DND-41 (cell line): Measurements from ENCODE around the gene NFIA.

Experiments used
- ATAC-seq: fragments of 200-7000 bp; cut with Tn5 transposase; 3 replicates; pipeline ENCODE4 v1.9.1; 2021; ENCODE audit warnings: low read depth; ENCODE audit not compliant: insufficient read depth
- DNase-seq: peaks from one replicate; pipeline ENCODE4 v3.0.0-alpha.2; 2020
- H2AFZ ChIP-seq: 2 replicates; pipeline ENCODE4 v1.6.0; 2012; ENCODE audit warnings: low read depth, low read length
- H3K27ac ChIP-seq: 2 replicates; pipeline ENCODE4 v1.5.1; 2012; ENCODE audit warnings: low read length, inconsistent platforms
- H3K27me3 ChIP-seq: fragments of 200-600 bp; sonication (generic); 2 replicates; pipeline ENCODE4 v1.6.0; 2012; ENCODE audit warnings: low read length, mild to moderate bottlenecking, inconsistent platforms; ENCODE audit not compliant: insufficient read depth, poor library complexity
- H3K36me3 ChIP-seq: 2 replicates; pipeline ENCODE4 v1.5.1; 2012; ENCODE audit warnings: low read length, inconsistent platforms; ENCODE audit not compliant: insufficient read depth
- H3K4me1 ChIP-seq: 2 replicates; pipeline ENCODE4 v1.5.1; 2012; ENCODE audit warnings: mild to moderate bottlenecking, low read length; ENCODE audit not compliant: insufficient read depth
- H3K4me2 ChIP-seq: 2 replicates; pipeline ENCODE4 v1.6.0; 2012; ENCODE audit warnings: mild to moderate bottlenecking, moderate library complexity, low read length, inconsistent platforms; ENCODE audit not compliant: insufficient read depth
- H3K4me3 ChIP-seq, 2 experiments: fragments of 200-600 bp in 1 of 2; shearing (Covaris generic) in 1 of 2; 2 replicates each; pipeline ENCODE4 v1.5.1; 2012 to 2016; ENCODE audit warnings: inconsistent platforms in 2 of 2, low read length in 2 of 2, mild to moderate bottlenecking in 2 of 2, low read depth in 1 of 2, moderate library complexity in 1 of 2
- H3K79me2 ChIP-seq: 2 replicates; pipeline ENCODE4 v1.6.0; 2012; ENCODE audit warnings: low read length, inconsistent platforms; ENCODE audit not compliant: insufficient read depth
- H3K9ac ChIP-seq: 2 replicates; pipeline ENCODE4 v1.6.0; 2012; ENCODE audit warnings: low read depth, mild to moderate bottlenecking, inconsistent platforms, low read length, moderate library complexity
- H3K9me3 ChIP-seq: 2 replicates; pipeline ENCODE4 v1.5.1; 2012; ENCODE audit warnings: low read length, moderate library complexity, mild to moderate bottlenecking, inconsistent platforms; ENCODE audit not compliant: insufficient read depth, severe bottlenecking
- H4K20me1 ChIP-seq: 2 replicates; pipeline ENCODE4 v1.6.0; 2012; ENCODE audit warnings: low read length; ENCODE audit not compliant: insufficient read depth
- CTCF ChIP-seq: IDR thresholded peaks from 2 replicates; pipeline ENCODE4 v1.5.1; 2012; ENCODE audit warnings: borderline replicate concordance, low read length, moderate library complexity, mild to moderate bottlenecking; ENCODE audit not compliant: poor library complexity, severe bottlenecking; ENCODE audit errors: extremely low read depth
- EZH2 ChIP-seq: IDR thresholded peaks from 3 replicates; pipeline ENCODE4 v1.6.1; 2012; ENCODE audit warnings: borderline replicate concordance, low read depth, mild to moderate bottlenecking, moderate library complexity, low read length, inconsistent platforms; ENCODE audit not compliant: severe bottlenecking

Gene NFIA

GRCh38 chr1:61094677-61095469 is 12.5 kb downstream of the NFIA start:
- H3K79me2 ChIP-seq: no peaks in the 10 kb centered on the region
- no peaks in the 10 kb centered on the region for H3K27me3 ChIP-seq
- no peak overlapping the region for H2AFZ ChIP-seq
- no peak for TF ChIP-seq CTCF
- no peak for TF ChIP-seq EZH2
- no peak overlapping the region for H3K4me3 ChIP-seq
- no peak overlapping the region for H3K4me2 ChIP-seq
- H3K36me3 ChIP-seq: no peaks in the 10 kb centered on the region
- ATAC-seq (no peak), DNase-seq (no peak)
- no peaks in the 10 kb centered on the region for H3K9me3 ChIP-seq
- no peak overlapping the region for H3K27ac ChIP-seq
- H3K4me1 ChIP-seq: no peaks in the 10 kb centered on the region
- no peak overlapping the region for H3K9ac ChIP-seq
- H4K20me1 ChIP-seq: no peaks in the 10 kb centered on the region

GRCh38 chr1:61095470-61095812 is 13.1 kb downstream of the NFIA start:
- Histone ChIP-seq H3K4me1 (no peaks in the 10 kb centered on the region), H3K79me2 (no peaks in the 10 kb centered on the region)
- ATAC-seq: no peak

GRCh38 chr1:61097317-61097716 is 15.0 kb downstream of the NFIA start:
- TF ChIP-seq CTCF (no peak), EZH2 (no peak)
- Histone ChIP-seq H3K36me3 (no peaks in the 10 kb centered on the region), H3K4me2 (no peak overlapping the region), H3K27me3 (no peaks in the 10 kb centered on the region), H4K20me1 (no peaks in the 10 kb centered on the region), H3K4me3 (no peak overlapping the region), H3K9me3 (no peaks in the 10 kb centered on the region), H3K4me1 (no peaks in the 10 kb centered on the region), H3K27ac (no peak overlapping the region), H2AFZ (no peak overlapping the region), H3K9ac (no peak overlapping the region), H3K79me2 (no peaks in the 10 kb centered on the region)
- no peak for DNase-seq
- ATAC-seq: no peak

More at GRCh38 chr1:61095470-61095812, 13.1 kb downstream of the NFIA start:
- Histone ChIP-seq H3K27ac (no peak overlapping the region), H3K27me3 (no peaks in the 10 kb centered on the region), H3K9ac (no peak overlapping the region), H3K4me3 (no peak overlapping the region), H3K36me3 (no peaks in the 10 kb centered on the region), H3K9me3 (no peaks in the 10 kb centered on the region), H4K20me1 (no peaks in the 10 kb centered on the region), H2AFZ (no peak overlapping the region), H3K4me2 (no peak overlapping the region)
- DNase-seq: no peak
- TF ChIP-seq CTCF (no peak), EZH2 (no peak)
